Lung (tissue), 16 donors: ENCODE results near the gene JAK1. TPM values are rescaled to one million over a fixed set of nuclear protein-coding genes. Genes with fewer than 3 reads are reported as not detected.

Experiments used
- ATAC-seq: fragments of 200-7000 bp; cut with Tn5 transposase; one replicate; pipeline ENCODE4 v1.9.1; 2020; ENCODE audit warnings: moderate number of reproducible peaks; ENCODE audit not compliant: insufficient read depth, low FRiP score
- DNase-seq, 3 donors: peaks; one replicate each; pipeline ENCODE4 v3.0.0-alpha.2; 2013 to 2017
- H3K27ac ChIP-seq, 2 donors: one replicate each; pipeline ENCODE4 v1.5.1; 2013; ENCODE audit warnings: mild to moderate bottlenecking in 2 of 2, moderate library complexity in 2 of 2, control low read depth in 1 of 2, inconsistent platforms in 1 of 2, low read depth in 1 of 2, low read length in 1 of 2
- H3K27me3 ChIP-seq, 3 donors: one replicate each; pipeline ENCODE4 v1.5.1; 2013; ENCODE audit warnings: low read length in 2 of 3; ENCODE audit not compliant: control insufficient read depth in 3 of 3, insufficient read depth in 3 of 3
- H3K36me3 ChIP-seq, 4 donors: one replicate each; pipeline ENCODE4 v1.5.1; 2013; ENCODE audit warnings: low read length in 4 of 4, mild to moderate bottlenecking in 1 of 4, moderate library complexity in 1 of 4; ENCODE audit not compliant: control insufficient read depth in 4 of 4, insufficient read depth in 4 of 4
- H3K4me1 ChIP-seq, 5 donors: one replicate each; pipeline ENCODE4 v1.5.1; 2013; ENCODE audit warnings: low read length in 5 of 5, mild to moderate bottlenecking in 2 of 5, moderate library complexity in 1 of 5; ENCODE audit not compliant: control insufficient read depth in 5 of 5, insufficient read depth in 5 of 5
- H3K4me3 ChIP-seq: one replicate; pipeline ENCODE4 v1.5.1; 2013; ENCODE audit warnings: mild to moderate bottlenecking, control low read depth, moderate library complexity
- H3K9ac ChIP-seq, 2 donors: one replicate each; pipeline ENCODE4 v1.5.1; 2013; ENCODE audit warnings: low read length in 2 of 2, control low read depth in 1 of 2; ENCODE audit not compliant: insufficient read depth in 1 of 2
- H3K9me3 ChIP-seq, 4 donors: one replicate each; pipeline ENCODE4 v1.5.1; 2013; ENCODE audit warnings: low read length in 3 of 4, mild to moderate bottlenecking in 1 of 4, moderate library complexity in 1 of 4; ENCODE audit not compliant: control insufficient read depth in 4 of 4, insufficient read depth in 3 of 4
- WGBS, 2 donors: extraction: QIAGEN DNeasy Blood & Tissue Kit; methylation state at CpG; one replicate each; pipeline ENCODE4 v1.1.7; 2013; 5-methylcytosine and 5-hydroxymethylcytosine counted together
- long read RNA-seq, 5 donors: transcript quantifications; one replicate each; lab custom pipeline, GENCODE V29; 2026
- polyA plus RNA-seq, 2 donors: library from polyadenylated mRNA; stranded (reverse); fragments of 200-250 nt; gene quantifications; one replicate each; pipeline ENCODE4 v1.2.1, GENCODE V29; 2013
- total RNA-seq, 2 donors: library from RNA; depleted of rRNA in 1 of 2; stranded (reverse); fragments of >200 nt in 1 of 2; gene quantifications; one replicate each; pipeline ENCODE4 v1.2.1, GENCODE V29; 2014 to 2021
- TF ChIP-seq, protein P1 (sequence below): IDR thresholded peaks from 2 replicates; pipeline ENCODE4 v1.5.1; 2012; ENCODE audit warnings: mild to moderate bottlenecking; ENCODE audit errors: control extremely low read depth, extremely low read depth
- donor health status: control.
- donor health status: control.
- donor health status: Bipolar disorder and iron deficiency.
- donor health status: healthy.
- donor health status: DM: yes; HTN: yes; CAD: no.

JAK1 gene
- total RNA-seq (100 to 1,000 TPM; 145 to 162 TPM), polyA plus RNA-seq (10 to 100 TPM; 26.7 to 87.1 TPM)
- long read RNA-seq, donor 1, full-length matches to known transcripts = 13 of 13 reads
- long read RNA-seq, donor 1, partial matches to known transcripts = 0 of 13 reads
- long read RNA-seq, donor 1, other reads (novel, unspliced or antisense) = 0 of 13 reads
- long read RNA-seq, donor 2 = 0 reads
- long read RNA-seq, donor 3, full-length matches to known transcripts = 3 of 3 reads
- long read RNA-seq, donor 3, partial matches to known transcripts = 0 of 3 reads
- long read RNA-seq, donor 3, other reads (novel, unspliced or antisense) = 0 of 3 reads
- long read RNA-seq, donor 4, partial matches to known transcripts = 5 of 5 reads
- long read RNA-seq, donor 4, other reads (novel, unspliced or antisense) = 0 of 5 reads
- long read RNA-seq, donor 5, full-length matches to known transcripts = 9 of 36 reads
- long read RNA-seq, donor 5, partial matches to known transcripts = 27 of 36 reads
- long read RNA-seq, donor 5, other reads (novel, unspliced or antisense) = 0 of 36 reads

DNA sequence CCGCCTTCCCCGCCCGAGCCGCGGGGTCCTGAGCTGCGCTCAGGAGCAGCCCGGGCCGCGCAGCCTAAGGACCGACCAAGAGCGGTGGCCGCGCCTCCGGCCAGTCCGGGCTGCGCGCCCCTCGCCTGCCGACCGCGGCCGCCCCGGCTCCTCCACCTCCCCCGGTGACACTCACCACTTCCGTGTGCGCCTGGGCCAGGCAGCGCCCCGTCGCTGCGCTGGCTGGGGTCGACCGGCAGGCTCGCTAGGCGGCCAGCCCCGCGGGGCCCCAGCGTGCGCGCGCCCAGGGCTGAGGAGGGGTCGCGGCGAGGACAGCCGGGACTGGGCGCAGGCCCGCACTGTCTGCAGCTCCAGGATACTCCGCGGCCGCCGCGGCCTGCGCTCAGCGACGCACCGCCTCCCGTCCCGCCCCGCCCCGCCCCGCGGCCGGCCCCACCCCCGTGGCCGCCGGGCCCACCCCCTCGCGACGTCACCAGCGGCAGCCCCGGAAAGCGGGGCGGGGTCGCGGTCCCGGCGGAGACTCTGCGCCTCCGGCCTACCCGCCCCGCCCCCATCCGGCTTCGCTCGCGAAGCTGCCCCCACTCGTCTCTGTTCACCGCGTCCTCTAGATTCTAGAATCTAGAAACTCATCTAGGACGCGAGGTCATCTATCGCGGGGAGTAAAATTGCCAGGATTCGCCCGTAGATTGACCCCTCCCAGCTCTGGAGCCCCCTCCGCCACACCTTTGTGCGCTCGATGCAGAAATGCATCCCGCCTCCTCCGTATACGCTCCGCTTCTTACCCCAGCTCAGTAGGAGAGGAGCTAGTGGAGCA lies at the start of gene JAK1:
TSS of gene JAK1 (minus strand) at position 392 of the 814 bp plus-strand sequence. CDS start 80,285 bp downstream, outside the sequence.
- DNase-seq (peak; percentile 91 to 96 (median 95)), ATAC-seq (peak; percentile 91)
- TF ChIP-seq, protein P1, sequence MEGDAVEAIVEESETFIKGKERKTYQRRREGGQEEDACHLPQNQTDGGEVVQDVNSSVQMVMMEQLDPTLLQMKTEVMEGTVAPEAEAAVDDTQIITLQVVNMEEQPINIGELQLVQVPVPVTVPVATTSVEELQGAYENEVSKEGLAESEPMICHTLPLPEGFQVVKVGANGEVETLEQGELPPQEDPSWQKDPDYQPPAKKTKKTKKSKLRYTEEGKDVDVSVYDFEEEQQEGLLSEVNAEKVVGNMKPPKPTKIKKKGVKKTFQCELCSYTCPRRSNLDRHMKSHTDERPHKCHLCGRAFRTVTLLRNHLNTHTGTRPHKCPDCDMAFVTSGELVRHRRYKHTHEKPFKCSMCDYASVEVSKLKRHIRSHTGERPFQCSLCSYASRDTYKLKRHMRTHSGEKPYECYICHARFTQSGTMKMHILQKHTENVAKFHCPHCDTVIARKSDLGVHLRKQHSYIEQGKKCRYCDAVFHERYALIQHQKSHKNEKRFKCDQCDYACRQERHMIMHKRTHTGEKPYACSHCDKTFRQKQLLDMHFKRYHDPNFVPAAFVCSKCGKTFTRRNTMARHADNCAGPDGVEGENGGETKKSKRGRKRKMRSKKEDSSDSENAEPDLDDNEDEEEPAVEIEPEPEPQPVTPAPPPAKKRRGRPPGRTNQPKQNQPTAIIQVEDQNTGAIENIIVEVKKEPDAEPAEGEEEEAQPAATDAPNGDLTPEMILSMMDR = no peak
- peaks cover 0 to 13% (median 10%) of the 10 kb centered on the region in 5 donors for H3K4me1 ChIP-seq
- no peaks in the 10 kb centered on the region for H3K36me3 ChIP-seq
- H3K9ac ChIP-seq = peak within 1 kb of the TSS; percentile 69 to 92
- H3K9me3 ChIP-seq = no peaks in the 10 kb centered on the region
- H3K4me3 ChIP-seq = peak within 1 kb of the TSS; percentile 97
- H3K27ac ChIP-seq = peak within 1 kb of the TSS; percentile 98 to 99
- H3K27me3 ChIP-seq = no peaks in the 10 kb centered on the region
- 0% methylated on average over 68 to 100 of the region's 100 CpGs for WGBS, 2 donors

DNA sequence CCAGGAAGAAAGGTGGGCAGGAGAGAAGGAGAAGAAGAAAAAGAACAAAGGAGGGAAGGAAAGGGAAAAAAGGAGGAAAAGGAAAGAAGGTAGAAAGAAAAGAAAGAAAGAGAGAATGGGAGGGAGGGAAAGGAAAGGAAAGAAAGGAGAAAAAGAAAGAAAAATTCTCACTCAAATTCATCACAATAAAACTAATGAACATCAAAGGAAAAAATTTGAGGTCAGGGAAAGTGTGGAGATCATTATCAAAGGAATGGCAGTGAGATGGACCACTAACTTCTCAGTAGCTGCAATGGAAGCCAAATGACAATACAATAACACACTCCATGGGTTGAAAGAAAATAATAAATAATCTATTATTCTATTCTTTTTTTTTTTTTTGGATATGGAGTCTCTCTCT lies 48.0 kb upstream of the JAK1 start:
- H3K9me3 ChIP-seq = no peaks in the 10 kb centered on the region
- ATAC-seq = no peak
- H3K4me1 ChIP-seq = peaks cover 0 to 4% (median 0%) of the 10 kb centered on the region in 5 donors
- no peak overlapping the region for H3K9ac ChIP-seq
- TF ChIP-seq, protein P1 = no peak
- no peaks in the 10 kb centered on the region for H3K36me3 ChIP-seq
- DNase-seq = no peak
- H3K27me3 ChIP-seq = no peaks in the 10 kb centered on the region
- no peak overlapping the region for H3K4me3 ChIP-seq
- no peak overlapping the region for H3K27ac ChIP-seq

DNA sequence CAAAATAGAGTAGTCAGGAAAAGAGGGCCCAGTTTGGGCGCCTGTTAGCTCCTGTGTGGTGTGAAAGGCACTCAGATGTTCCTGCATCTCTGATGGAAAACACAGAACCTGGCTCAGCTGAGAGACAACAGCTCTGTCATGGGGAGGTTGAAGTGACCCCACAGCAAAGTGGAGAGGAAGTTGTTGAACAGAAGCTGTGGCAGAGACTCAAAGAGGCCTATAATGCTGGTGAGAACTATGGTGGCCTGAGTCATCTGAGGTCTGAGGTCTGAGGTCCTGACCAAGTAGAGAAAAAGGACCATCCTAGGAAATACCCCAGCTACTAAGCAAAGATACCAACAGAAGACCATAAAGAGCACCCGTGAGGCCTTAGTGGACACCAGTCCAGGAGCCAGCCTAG lies 45.6 kb upstream of the JAK1 start:
- Histone ChIP-seq H3K27me3 (no peaks in the 10 kb centered on the region), H3K9ac (no peak overlapping the region), H3K9me3 (no peaks in the 10 kb centered on the region), H3K27ac (no peak overlapping the region), H3K4me3 (no peak overlapping the region), H3K4me1 (peaks cover 0 to 4% (median 0%) of the 10 kb centered on the region in 5 donors), H3K36me3 (no peaks in the 10 kb centered on the region)
- WGBS, 2 donors = 86 to 95% methylated on average over 2 of the region's 2 CpGs
- TF ChIP-seq, protein P1 = no peak
- ATAC-seq (no peak), DNase-seq (no peak)
